ENCODE results near the gene ADARB2.
A peak's percentile ranks its signal among the peaks of the same experiment; 100 is the strongest.

The ADARB2 gene

DNA sequence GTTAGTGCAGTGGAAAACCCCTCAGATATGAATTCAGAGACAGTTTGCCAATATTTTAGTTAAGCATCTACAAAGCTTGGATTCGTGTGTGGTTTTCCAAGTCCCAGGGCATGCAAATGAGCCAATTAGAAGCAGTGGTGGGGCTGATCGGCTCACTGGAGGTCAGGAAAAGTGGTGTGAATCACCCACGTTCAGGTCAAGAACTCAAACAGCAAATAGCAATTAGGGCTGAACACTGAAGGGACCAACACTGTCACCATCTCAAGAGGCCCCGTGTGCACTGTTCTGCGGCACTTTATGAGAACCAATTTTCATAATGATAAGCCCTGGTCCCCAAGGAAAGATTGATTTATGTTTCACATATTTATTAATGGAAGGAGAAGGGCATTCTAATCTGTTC lies 68.9 kb downstream of the ADARB2 start:
- intact Hi-C loops (cut with DNase I) = no loop called here
- DNase-seq = no peak

DNA sequence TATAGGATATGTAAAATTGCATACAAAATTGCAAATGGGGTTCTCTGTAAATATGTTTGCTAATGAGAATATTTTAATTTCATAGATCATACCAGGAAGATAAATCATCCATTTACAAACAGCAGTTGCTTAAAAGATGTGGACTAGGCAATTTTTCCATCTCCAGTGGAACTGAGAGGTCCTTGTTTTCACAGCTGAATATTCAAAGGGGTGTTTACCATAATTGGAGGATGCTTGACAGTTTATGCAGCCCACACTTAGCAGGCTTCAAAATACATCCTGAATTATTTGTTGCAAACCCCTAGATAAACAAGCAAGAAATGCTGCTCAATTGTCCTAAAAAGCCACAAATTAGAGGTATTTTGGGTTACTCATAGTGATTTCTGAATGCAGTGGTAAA lies 69.9 kb downstream of the ADARB2 start:
- DNase-seq = no peak
- intact Hi-C loops (cut with DNase I) = no loop called here

DNA sequence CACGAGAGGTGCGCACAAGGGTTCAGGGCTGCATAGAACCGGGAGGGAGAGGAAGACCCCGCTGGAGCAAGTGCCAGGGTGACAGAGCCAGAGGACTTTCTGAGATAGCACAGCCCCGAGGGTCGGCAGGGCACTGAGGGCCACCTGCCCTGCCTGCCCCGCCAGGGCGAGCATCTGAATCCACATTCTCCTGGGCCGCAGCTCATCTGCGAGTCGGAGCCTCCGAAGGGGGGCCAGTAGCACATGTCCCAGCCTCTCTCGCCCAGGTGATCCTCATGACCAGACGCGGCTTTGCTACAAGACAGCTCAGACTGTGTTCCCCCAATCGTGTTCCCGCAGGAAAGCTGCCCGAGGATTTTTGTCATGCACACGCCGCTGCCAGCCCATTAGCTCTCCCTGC lies 71.2 kb downstream of the ADARB2 start:
- peak in 1 of 42 donors; percentile 14 for DNase-seq
- intact Hi-C loops (cut with DNase I) = no loop called here

DNA sequence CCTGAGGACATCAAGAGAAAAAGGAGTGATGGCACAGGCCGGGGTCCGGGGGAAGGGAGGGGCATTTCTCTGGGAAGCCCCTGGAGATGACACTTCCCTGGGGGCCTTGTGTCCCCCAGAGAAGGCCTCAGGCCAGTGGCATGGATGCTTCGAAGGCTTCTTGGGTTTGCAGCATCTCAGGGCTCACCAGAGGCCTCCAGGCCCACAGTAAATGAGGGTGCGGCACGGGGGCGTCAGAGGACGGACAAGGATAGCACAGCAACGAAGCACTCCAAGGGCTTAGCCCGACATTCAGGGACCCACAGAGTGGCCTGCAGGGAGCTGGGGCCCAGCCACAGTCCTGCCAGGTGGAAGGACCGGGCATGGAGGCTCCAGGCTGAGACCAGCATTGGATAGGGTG lies 71.6 kb downstream of the ADARB2 start:
- intact Hi-C loops (cut with DNase I) = no loop called here
- DNase-seq = no peak

DNA sequence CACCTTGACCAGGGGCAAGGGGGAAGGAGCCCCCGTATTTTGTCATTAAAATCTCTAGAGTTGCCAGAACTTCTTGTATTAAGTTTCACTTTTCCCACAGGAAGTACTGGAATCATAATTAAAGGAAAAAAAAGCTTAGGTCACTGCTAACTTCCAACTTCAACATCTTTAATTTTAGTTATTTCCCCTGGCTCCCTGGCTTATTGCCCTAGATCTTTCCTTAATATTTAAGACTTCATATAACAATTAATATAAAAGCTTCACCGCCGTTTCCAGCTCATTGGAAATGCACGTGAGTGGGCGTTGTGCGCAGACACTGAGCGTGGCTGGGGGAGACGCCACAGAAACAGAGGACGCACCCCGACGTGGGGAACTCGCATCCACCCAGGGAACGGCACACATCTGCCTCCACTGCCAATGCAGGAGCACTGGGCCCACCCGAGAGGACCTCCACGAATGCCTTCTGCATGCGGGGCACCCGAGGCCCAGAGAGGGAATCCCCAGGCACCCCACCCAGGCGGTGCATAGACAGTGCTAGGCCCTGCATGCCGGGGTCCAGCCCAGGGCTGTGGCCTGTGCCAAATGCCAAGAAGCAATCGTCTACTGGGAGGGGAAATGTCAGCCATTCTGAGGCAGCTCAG lies 72.2 kb downstream of the ADARB2 start:
- intact Hi-C loops (cut with DNase I) = no loop called here
- peak in 1 of 42 donors; percentile 22 for DNase-seq

DNA sequence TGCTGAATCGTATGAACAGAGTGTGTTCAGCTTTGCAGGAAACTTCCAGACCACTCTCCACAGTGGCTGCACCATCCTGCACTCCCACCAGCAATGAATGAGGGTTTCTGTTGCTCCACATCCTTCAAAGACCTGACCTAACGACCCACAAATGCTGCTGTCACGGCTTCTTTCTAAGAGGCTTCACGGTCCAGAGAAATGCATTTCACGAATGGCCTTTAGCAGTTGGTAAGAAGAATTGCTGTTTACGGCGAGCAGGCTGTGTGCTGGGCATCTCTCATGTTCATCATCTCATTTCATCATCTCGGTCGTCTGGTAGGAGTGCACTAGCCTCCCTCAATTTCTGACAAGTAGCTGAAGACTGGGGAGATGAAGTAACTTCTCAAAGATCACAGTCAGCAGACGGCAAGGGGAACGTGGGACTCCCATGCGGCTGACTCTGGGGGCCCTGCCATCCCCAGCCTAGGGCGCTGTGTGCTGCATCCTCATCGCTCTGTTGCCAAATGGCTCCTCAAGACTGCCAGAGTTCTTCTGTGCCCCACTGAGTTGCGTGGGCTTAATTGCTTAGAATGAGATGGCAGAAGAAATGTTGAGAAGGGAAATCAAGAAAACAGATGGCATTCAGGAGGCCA lies 72.9 kb downstream of the ADARB2 start:
- intact Hi-C loops (cut with DNase I) = no loop called here
- peak in 1 of 42 donors; percentile 15 for DNase-seq

DNA sequence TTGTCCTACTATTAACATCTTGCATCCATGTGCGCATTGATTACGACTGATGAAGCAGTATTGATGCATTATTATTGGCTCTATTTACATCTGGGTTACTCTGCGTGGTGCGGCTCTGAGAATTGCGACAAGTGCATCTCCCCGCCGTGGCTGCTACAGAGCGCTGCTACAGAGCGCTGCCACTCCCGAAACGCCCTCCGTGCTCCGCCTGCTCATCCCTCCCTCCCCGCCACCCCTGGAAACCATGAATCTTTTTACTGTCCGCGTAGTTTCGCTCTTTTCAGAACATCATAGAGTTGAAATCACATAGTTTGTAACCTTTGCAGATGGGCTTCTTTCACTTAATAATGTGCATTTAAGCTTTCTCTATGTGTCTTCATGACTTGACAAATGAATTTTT lies 74.1 kb downstream of the ADARB2 start:
- peak in 4 of 42 donors; percentile 22 to 58 (median 50) for DNase-seq
- intact Hi-C loops (cut with DNase I) = no loop called here

DNA sequence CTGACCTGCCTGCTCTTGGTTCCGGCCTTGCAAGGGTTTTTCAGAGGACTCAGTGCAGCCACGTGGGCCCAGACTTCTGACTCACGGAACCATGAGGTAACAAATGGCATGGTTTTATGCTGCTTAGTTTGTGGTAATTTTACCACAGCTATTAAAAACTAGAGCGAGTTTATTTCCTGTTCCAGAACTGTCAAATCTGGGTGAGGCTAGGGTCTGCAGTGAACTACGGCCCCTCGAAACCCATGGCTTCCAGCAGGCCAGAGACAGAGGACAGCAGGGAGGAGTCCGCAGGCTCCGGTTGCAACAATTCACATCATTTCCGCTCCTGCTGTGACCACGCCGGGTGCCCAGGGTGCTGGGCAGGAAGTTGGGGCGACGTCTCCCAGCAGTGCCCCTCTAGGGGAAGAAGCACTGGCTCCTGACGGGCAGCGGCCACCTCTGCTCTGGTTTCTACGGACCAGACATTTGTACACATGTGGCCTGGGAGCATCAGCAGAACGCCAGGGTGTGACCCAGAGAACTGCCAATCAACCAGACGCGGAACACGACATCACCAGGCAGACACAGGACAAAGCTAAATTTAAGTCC lies 74.8 kb downstream of the ADARB2 start:
- DNase-seq = no peak
- intact Hi-C loops (cut with DNase I) = no loop called here

DNA sequence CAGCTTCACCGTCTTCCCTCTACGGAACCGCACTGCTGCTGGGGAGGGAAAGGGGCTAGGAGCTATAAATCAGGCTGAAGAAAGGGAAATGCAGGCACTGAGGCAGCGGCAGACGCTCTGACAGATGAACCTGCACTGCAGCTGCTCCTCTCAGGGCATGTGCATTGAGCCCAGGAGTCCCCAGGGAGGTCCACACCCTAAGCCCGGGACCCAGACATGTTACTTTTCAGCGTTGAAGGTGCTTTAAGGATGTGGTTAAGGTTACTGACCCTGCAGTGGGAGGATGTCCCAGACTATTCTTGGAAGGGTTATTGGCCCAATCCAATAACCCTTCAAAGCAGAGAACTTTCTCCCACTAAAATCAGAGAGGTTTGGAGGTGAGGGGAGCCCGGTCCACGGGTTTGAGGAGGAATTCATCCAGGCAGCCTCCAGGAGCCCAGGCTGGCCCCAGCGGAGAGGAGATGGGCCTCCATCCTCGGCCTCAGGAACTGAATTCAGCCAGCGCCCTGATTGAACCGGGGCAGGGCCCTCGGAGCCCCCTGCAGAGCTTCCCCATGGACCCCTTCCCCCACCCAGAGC lies 75.4 kb downstream of the ADARB2 start:
- intact Hi-C loops (cut with DNase I) = no loop called here
- no peak for DNase-seq

DNA sequence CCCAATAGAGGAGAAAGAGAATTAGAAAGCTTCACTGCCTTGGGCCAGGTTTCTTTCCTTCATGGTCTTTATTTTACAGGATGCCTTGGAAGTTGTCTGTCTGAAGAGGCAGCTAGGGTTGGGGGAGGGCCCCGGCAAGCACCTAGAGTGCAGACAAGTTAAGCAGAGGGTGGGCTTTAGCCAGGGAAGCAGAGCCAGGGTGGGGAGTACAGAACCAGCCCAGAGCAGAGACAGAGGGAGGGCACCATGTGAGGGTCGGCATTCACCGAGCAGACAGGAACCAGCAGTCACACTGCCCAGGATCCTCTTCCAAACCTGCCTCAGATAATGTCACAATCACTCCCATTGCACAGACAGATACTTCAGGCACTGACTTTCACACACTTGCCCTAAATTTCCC lies 75.9 kb downstream of the ADARB2 start:
- no peak for DNase-seq
- intact Hi-C loops (cut with DNase I) = no loop called here

DNA sequence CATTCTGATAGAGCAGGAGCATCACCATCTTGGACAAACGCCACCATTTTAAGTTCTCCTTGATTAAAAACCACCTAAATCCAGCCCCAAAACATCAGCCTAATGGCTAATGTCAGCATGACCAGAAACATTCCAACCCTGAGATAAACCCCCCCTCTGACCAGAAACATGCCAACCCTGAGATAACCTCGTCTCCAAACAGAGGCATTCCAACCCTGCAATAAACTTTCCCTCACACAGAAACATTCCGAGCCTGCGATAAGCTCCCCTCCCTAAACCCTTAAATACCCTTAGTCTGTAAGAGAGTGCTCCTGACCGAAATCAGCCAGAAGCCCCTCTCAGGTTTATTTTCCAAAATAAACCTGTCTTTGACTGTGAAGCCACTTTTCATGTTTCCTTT lies 76.5 kb downstream of the ADARB2 start:
- no peak for DNase-seq
- intact Hi-C loops (cut with DNase I) = no loop called here

DNA sequence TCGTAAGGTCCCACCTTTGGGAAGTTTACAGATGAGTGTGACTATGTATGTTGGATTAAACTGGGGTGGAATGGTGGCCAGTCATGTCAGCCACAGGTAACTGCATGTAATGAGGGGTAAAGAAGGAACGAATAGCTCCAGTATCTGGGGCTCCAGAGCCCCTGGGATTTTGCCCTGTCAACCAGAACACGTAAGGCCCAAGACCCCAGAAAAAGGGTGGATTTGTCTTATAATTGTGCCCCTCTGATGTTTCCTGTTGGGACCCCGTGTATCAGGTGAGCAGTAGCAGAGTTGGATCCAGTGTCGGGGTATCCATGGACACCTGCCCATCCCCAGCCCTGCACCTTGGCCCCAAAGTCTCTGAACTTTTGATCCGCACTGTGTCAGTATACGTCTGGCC lies 76.9 kb downstream of the ADARB2 start:
- peak in 2 of 42 donors; percentile 9 to 10 for DNase-seq
- intact Hi-C loops (cut with DNase I) = no loop called here

DNA sequence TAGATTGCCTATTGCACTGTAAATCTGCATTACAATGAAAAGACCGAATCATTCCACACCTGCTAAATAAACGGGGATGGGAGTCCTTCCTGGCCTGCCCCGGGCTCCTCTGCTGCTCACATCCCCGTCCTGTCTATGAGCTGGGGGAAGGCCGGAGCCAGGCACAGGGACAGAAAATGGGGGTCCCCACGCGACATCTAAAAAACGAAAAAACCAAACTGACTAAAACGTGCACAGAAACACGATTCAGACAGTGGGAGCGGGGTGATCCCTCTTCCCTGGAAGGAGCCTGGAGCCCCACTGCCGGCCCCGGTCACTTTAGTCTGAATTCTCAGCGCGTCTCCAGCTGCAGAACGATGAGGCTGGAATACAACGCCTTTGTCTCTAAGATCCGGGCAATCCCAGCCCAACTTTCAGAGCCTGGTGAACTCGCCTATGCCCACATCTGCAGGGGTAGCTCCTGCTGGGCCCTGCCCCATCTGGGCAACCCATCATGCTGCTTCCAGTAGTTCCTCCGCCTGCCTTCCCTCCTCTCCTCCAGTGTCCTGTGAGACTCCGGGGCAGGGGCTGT lies 78.0 kb downstream of the ADARB2 start:
- DNase-seq = peak in 32 of 42 donors; percentile 24 to 76 (median 48)
- intact Hi-C loops (cut with DNase I) = no loop called here

DNA sequence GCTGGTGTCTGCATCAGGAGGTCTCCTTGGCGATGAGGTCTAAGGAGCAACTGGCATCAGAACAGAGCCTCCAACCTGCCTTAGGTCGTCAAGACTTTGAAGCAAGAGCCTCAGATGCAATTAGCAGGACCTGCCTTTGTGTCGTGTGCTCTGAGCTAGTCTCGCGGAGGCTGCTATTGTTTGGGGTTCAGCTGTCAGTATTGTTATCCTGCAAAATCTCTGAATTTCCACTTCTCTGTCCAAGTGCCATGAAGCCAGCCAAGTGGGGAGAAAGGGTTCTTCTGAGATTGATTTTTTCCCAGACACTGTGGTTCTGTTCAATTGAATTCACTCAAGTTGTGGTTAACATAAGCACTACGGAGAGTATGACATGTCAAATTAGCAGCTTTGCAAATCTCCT lies 78.7 kb downstream of the ADARB2 start:
- DNase-seq = peak in 3 of 42 donors; percentile 18 to 28 (median 27)
- intact Hi-C loops (cut with DNase I) = no loop called here

DNA sequence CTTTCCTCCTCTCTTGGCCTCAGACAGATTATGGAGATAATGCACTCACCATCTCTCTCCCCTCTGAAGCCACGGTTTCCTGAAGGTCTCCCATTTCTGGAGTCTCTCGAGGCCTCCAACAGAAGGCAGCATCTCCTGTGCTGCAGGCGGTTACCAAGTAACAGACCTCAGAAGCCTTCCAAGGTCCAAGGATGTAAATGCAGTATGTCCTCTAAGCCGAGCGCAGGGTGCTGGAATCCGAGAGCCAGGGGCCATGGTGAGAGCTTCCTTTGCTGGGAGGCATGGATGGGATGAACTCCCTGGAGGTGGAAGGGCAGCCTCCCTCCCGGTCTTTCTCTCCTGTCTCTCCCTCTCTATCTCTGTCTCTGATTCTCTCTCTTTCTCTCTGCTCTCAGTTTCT lies 79.8 kb downstream of the ADARB2 start:
- peak in 3 of 42 donors; percentile 16 to 35 (median 16) for DNase-seq
- intact Hi-C loops (cut with DNase I) = no loop called here

DNA sequence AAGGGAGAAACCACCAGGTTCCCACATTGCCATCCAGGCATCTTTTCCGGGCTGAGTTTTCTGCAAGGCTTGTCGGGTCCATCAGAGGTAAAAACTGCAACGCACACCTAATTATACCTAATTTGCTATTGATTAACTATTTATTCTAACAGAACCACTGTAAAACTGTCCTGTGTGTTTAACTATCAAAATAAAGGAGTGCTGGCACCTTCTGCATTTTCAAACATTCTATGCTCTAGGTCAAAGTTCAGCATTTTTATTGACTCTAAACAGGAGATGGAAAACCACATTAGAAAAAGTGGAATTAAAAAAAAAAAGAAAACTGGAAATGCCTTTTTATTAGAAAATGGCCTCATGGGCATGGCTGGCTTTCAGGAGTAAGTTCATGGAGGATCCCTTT lies 82.0 kb downstream of the ADARB2 start:
- DNase-seq = no peak
- intact Hi-C loops (cut with DNase I) = no loop called here

DNA sequence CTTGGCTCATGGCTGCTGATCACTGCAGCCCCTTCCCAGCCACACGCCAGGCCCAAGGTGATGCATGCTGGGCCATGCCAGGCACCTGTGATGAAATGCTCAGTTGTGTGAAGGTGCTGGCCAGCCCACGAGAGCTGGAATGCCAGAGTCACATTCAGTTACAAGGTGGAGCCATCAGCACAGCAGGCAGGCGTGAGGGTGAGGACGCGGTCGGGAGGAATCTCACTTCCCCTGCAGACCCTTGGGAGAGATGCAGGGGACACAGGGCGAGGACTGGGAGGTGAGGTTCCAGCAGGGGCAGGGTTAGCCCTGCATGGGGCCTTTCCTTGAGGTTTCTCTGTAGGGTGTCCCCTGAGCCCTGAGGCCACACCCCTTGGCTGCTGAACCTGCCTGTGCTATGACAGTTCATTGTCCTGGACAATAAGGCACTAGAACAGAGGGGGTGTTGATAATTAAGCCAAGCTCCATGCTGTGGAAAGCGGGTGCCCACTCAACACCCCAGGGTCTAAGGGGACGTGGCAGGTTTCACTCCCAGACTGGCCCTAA lies 82.4 kb downstream of the ADARB2 start:
- peak in 4 of 42 donors; percentile 13 to 25 (median 21) for DNase-seq
- intact Hi-C loops (cut with DNase I) = no loop called here

DNA sequence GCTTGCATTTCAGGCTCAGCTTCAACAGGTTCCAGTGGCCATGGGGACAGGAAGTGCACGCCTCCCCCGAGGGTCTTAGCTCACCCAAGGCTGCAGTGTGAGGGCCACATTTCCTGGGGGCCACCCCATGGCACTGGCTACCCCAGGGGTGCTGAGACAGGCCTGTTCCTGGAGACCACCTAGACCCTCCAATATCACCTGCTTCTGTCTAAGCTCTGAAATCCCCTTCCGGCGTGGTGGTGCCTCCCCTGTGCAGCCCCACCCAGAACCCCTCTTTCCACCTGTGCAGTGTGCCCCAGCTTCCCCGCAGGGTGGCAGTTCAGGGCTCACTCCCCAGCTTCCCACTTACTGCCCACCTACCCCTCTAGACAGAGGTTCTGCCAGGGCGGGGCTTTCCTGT lies 83.1 kb downstream of the ADARB2 start:
- intact Hi-C loops (cut with DNase I) = no loop called here
- DNase-seq = peak in 3 of 42 donors; percentile 13 to 26 (median 22)

DNA sequence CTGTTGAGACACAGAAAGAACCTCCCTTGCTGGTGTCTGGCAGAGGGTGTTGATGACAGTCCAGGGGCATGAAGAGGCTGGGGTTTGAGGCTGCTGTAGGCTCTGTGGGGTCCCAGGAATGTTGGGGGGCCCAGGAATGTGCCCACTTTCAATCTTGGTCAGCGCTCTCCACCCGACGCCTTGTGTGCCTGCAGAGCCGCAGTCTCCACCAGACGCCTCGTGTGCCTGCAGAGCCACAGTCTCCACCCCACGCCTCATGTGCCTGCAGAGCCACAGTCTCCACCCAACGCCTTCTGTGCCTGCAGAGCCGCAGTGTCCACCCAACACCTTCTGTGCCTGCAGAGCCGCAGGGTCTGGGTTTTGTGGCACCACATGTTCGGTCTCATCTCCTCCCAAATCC lies 84.0 kb downstream of the ADARB2 start:
- DNase-seq = peak in 2 of 42 donors; percentile 9 to 21
- intact Hi-C loops (cut with DNase I) = no loop called here

DNA sequence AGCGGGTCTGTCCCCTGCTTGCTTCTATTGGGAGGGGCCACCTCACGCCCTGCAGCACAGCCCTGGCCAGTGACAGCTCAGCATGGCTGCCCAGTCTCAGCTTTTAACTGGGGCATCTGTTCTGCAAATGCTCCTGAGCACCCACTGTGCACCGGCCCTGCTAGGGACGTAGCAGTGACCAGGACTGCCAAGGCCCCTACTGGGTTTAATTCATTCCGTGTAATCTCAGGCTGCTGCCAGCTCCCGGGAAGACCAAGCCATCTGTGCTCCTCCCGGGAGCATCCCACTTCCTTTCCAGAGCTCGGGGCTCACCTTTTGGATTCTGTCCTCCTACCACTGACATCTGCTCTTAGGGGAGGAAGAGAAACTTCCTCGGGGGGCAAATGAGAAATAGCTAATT lies 85.2 kb downstream of the ADARB2 start:
- peak in 3 of 42 donors; percentile 16 to 30 (median 16) for DNase-seq
- intact Hi-C loops (cut with DNase I) = no loop called here
